HCT116 (cell line): Measurements from ENCODE around the gene OVOL2. TPM values are rescaled to one million over a fixed set of nuclear protein-coding genes. Genes with fewer than 3 reads are reported as not detected.
A peak's percentile ranks its signal among the peaks of the same experiment; 100 is the strongest.

Source experiments
- ATAC-seq: fragments of 200-7000 bp; cut with Tn5 transposase; 2 replicates; pipeline ENCODE4 v1.9.1; 2020; ENCODE audit warnings: mild to moderate bottlenecking, moderate library complexity
- BruUV-seq: library from RNA; stranded (reverse); fragments of 400-500 nt; replicated peaks from 2 replicates; lab custom pipeline; 2021; lab: Mats Ljungman, UMichigan
- CTCF ChIA-PET: fragments of 300-600 bp; sonication (Branson Sonifier 250); formaldehyde crosslinking; loops from one replicate; lab custom pipeline; 2021; ENCODE audit warnings: antibody characterized with exemption; lab: Charles Lee
- POLR2A ChIA-PET: fragments of 300-600, 350-600 bp; sonication (Branson Sonifier 250); formaldehyde crosslinking; loops from one replicate; lab custom pipeline; 2021; ENCODE audit warnings: antibody characterized with exemption; lab: Charles Lee
- RAD21 ChIA-PET, 2 experiments: fragments of 300-600 bp; sonication (Branson Sonifier 250); formaldehyde crosslinking; loops; one replicate each; lab custom pipeline; 2023; ENCODE audit warnings: low total read pairs in 2 of 2; ENCODE audit not compliant: uncharacterized antibody in 2 of 2, unreplicated experiment in 2 of 2, low non-redundant PET in 1 of 2; lab: Charles Lee
- DNase-seq: peaks from one replicate; pipeline ENCODE4 v3.0.0-alpha.2; 2010; ENCODE audit warnings: low read depth, low spot score
- H2AFZ ChIP-seq: fragments of 200-600 bp; shearing (Covaris generic), sonication (generic); 2 replicates; pipeline ENCODE4 v1.6.1; 2017; ENCODE audit warnings: low read depth, mixed run types, mixed read lengths, antibody characterized with exemption, low read length; ENCODE audit not compliant: poor library complexity, severe bottlenecking
- H3K27ac ChIP-seq: 2 replicates; pipeline ENCODE4 v1.5.1; 2012; ENCODE audit warnings: low read depth, low read length
- H3K27me3 ChIP-seq: fragments of 200-600 bp; sonication (generic); 2 replicates; pipeline ENCODE4 v1.6.1; 2016; ENCODE audit warnings: mixed run types, low read length, mixed read lengths; ENCODE audit not compliant: insufficient read depth
- H3K36me3 ChIP-seq, 2 experiments: fragments of 200-500 bp in 1 of 2; fragments of 200-600 bp in 1 of 2; sonication (Bioruptor generic) in 1 of 2; sonication (generic) in 1 of 2; 2 replicates each; pipeline versions ENCODE4 v1.5.1 to v1.6.1; 2014 to 2016; ENCODE audit warnings: low read length in 2 of 2, inconsistent platforms in 1 of 2, mixed read lengths in 1 of 2, mixed run types in 1 of 2; ENCODE audit not compliant: insufficient read depth in 2 of 2, control insufficient read depth in 1 of 2
- H3K4me1 ChIP-seq, 2 experiments: fragments of 200-600 bp in 1 of 2; sonication (generic) in 1 of 2; 2 replicates each; pipeline versions ENCODE4 v1.5.1 to v1.6.1; 2012 to 2017; ENCODE audit warnings: low read length in 2 of 2, inconsistent platforms in 1 of 2, mild to moderate bottlenecking in 1 of 2, mixed read lengths in 1 of 2, mixed run types in 1 of 2, moderate library complexity in 1 of 2; ENCODE audit not compliant: insufficient read depth in 2 of 2, control insufficient read depth in 1 of 2
- H3K4me2 ChIP-seq: fragments of 200-600 bp; sonication (generic); 2 replicates; pipeline ENCODE4 v1.6.1; 2017; ENCODE audit warnings: mixed run types, low read length, mixed read lengths
- H3K4me3 ChIP-seq, 2 experiments: fragments of 200-600 bp in 1 of 2; sonication (generic) in 1 of 2; replicated peaks in 1 of 2; 2 replicates each; pipeline ENCODE4 v1.5.1; 2011 to 2016; ENCODE audit warnings: low read length in 2 of 2, control low read depth in 1 of 2, low read depth in 1 of 2, mild to moderate bottlenecking in 1 of 2, mixed read lengths in 1 of 2, mixed run types in 1 of 2
- H3K79me2 ChIP-seq: fragments of 200-600 bp; sonication (generic); 2 replicates; pipeline ENCODE4 v1.6.1; 2017; ENCODE audit warnings: mild to moderate bottlenecking, mixed run types, low read length, moderate library complexity, mixed read lengths; ENCODE audit not compliant: insufficient read depth
- H3K9ac ChIP-seq: fragments of 200-600 bp; sonication (generic); 2 replicates; pipeline ENCODE4 v1.6.1; 2016; ENCODE audit warnings: low read length, mixed read lengths
- H3K9me2 ChIP-seq: fragments of 200-600 bp; sonication (generic), shearing (Covaris generic); 2 replicates; pipeline ENCODE4 v1.6.1; 2017; ENCODE audit warnings: mixed run types, mild to moderate bottlenecking, moderate library complexity; ENCODE audit not compliant: insufficient read depth
- H3K9me3 ChIP-seq, 2 experiments: fragments of 200-500 bp in 1 of 2; fragments of 200-600 bp in 1 of 2; sonication (Bioruptor generic) in 1 of 2; sonication (generic) in 1 of 2; 2 replicates each; pipeline ENCODE4 v1.6.1; 2014 to 2017; ENCODE audit warnings: low read length in 2 of 2, mixed read lengths in 2 of 2, inconsistent platforms in 1 of 2, low read depth in 1 of 2, mild to moderate bottlenecking in 1 of 2, mixed run types in 1 of 2, moderate library complexity in 1 of 2; ENCODE audit not compliant: control insufficient read depth in 1 of 2, insufficient read depth in 1 of 2
- H4K20me1 ChIP-seq: fragments of 200-600 bp; sonication (generic), shearing (Covaris generic); 2 replicates; pipeline ENCODE4 v1.6.1; 2017; ENCODE audit warnings: mixed run types, mild to moderate bottlenecking, moderate library complexity; ENCODE audit not compliant: insufficient read depth
- CEBPB ChIP-seq: IDR thresholded peaks from 2 replicates; pipeline ENCODE4 v1.6.1; 2012; ENCODE audit warnings: low read depth
- ELF1 ChIP-seq: IDR thresholded peaks from 2 replicates; pipeline ENCODE4 v1.6.1; 2012; ENCODE audit warnings: low read depth, borderline replicate concordance
- EZH2 ChIP-seq: fragments of 200-600 bp; sonication (generic); IDR thresholded peaks from 2 replicates; pipeline ENCODE4 v1.6.1; 2017; ENCODE audit warnings: antibody characterized with exemption, mixed run types
- FOSL1 ChIP-seq: IDR thresholded peaks from 2 replicates; pipeline ENCODE4 v1.6.1; 2012; ENCODE audit warnings: low read depth
- POLR2AphosphoS5 ChIP-seq: IDR thresholded peaks from 2 replicates; pipeline ENCODE4 v1.6.1; 2011; ENCODE audit warnings: mild to moderate bottlenecking, low read depth, low read length, moderate library complexity
- RAD21 ChIP-seq: IDR thresholded peaks from 2 replicates; pipeline ENCODE4 v1.6.1; 2012; ENCODE audit warnings: low read depth, mild to moderate bottlenecking
- SIN3A ChIP-seq: IDR thresholded peaks from 2 replicates; pipeline ENCODE4 v1.6.1; 2012; ENCODE audit warnings: low read depth
- SRF ChIP-seq: IDR thresholded peaks from 2 replicates; pipeline ENCODE4 v1.6.1; 2012; ENCODE audit warnings: low read depth
- TCF7L2 ChIP-seq: IDR thresholded peaks from 2 replicates; pipeline ENCODE4 v1.7.0; 2011; ENCODE audit warnings: borderline replicate concordance, inconsistent platforms; ENCODE audit not compliant: insufficient read depth, insufficient read length; ENCODE audit errors: extremely low read depth
- ZNF274 ChIP-seq: fragments of 200-500 bp; sonication (Bioruptor generic); IDR thresholded peaks from 2 replicates; pipeline ENCODE4 v1.6.1; 2014; ENCODE audit warnings: mild to moderate bottlenecking, low read depth, low read length, inconsistent platforms
- intact Hi-C: fragments of 100-400 bp; cut with micrococcal nuclease; formaldehyde crosslinking; loops from 2 replicates; pipeline ENCODE4 v1.10.0; 2022
- total RNA-seq: library from RNA; stranded (reverse); gene quantifications from one replicate; pipeline ENCODE4 v1.2.1, GENCODE V29; 2021; ENCODE audit not compliant: unreplicated experiment
- TF ChIP-seq, protein P1 (sequence below): IDR thresholded peaks from 2 replicates; pipeline ENCODE4 v1.6.1; 2012
- TF ChIP-seq, protein P2 (sequence below), 3 experiments: fragments of 200-600 bp in 1 of 3; sonication (generic) in 1 of 3; IDR thresholded peaks in 2 of 3; conservative IDR thresholded peaks in 1 of 3; 2 replicates each; pipeline ENCODE4 v1.5.1; 2012 to 2017; ENCODE audit warnings: low read depth in 2 of 3, low read length in 2 of 3, antibody characterized with exemption in 1 of 3, borderline replicate concordance in 1 of 3, control low read depth in 1 of 3, mild to moderate bottlenecking in 1 of 3, mixed read lengths in 1 of 3, mixed run types in 1 of 3, moderate library complexity in 1 of 3; ENCODE audit not compliant: insufficient read depth in 1 of 3
- TF ChIP-seq, protein P3 (sequence below): IDR thresholded peaks from 2 replicates; pipeline ENCODE4 v1.6.1; 2012; ENCODE audit warnings: low read depth

Gene OVOL2
- total RNA-seq, 1 experiment from 2014 or later, result 0.86 TPM

DNA sequence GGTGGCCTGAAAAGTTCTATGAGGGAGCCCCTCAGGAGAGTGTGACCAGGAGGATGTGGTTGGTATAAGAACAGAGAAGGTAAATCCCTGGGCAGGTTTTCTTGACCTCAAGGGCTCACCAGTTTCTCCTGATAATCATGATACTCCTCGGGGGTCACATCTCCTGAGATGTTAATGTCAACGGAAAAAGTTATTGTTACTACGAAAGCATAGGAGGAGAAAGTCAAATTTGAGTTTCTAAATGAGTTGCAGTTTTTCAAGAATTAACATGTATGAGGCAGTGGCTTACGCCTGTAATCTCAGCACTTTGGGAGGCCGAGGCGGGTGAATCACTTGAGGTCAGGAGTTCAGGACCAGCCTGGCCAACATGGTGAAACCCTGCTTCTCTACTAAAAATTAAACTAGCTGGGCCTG is 65.5 kb downstream of the OVOL2 start:
- Histone ChIP-seq H3K4me1 (peaks cover 0 to 6% of the 10 kb centered on the region in 2 experiments; a peak in 2 of 4 replicates), H3K36me3 (peaks cover 8 to 18% of the 10 kb centered on the region in 2 experiments), H3K9ac (no peak overlapping the region), H3K27me3 (no peaks in the 10 kb centered on the region), H3K9me3 (no peaks in the 10 kb centered on the region), H3K9me2 (no peaks in the 10 kb centered on the region), H3K4me2 (no peak overlapping the region), H2AFZ (no peak overlapping the region), H4K20me1 (no peaks in the 10 kb centered on the region), H3K79me2 (peaks cover 18% of the 10 kb centered on the region), H3K4me3 (no peak overlapping the region)
- no peak for DNase-seq
- CTCF ChIA-PET, result no interaction called here
- intact Hi-C loops, result loop anchor here (10.0 kb wide), 2 partner anchors 283 to 457 kb away; partner anchors contain the start of gene BFSP1
- no TSS peak for BruUV-seq
- POLR2A ChIA-PET, result no interaction called here
- RAD21 ChIA-PET, result no interaction called here
- ATAC-seq, result no peak
- no peak for TF ChIP-seq RAD21
- TF ChIP-seq, all 23 proteins: peak for 0
- H3K27ac ChIP-seq, result no peak overlapping the region

DNA sequence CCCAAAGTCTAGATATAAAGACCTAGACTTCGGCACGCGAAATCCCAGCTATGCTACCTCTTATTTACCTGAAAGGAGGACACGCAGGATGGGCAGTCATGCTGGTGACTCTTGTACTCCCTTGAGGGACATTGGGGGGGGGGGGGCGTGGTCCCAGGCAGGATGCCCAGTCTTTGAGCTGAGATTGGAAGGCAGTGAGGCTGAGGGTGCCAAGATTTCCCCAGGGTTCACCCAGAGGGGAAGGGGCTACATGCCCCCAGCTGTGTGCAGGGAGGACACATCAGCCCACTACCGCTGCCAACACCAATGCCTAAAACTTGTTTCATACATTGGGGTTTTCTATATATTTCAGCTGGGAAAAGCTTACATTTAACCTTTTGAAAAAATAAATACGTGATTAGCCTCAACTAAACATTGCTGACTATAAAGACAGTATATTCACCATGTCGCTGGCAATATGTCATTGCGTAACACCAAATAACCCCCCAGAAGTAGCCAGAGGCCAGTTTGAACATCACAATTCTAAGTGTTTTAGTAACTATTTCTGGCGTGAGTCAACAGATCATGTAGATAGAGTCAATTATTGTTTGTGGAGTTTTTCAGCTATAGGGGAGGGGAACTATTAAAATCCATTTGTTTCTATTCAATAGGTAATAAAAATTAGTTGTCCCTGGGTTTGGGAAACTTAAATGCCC is 67.3 kb downstream of the OVOL2 start:
- ChIA-PET POLR2A (interaction anchor here (0.6 kb wide), 1 partner anchor 19 kb away, joined by 5 read pairs; no protein-coding TSS in a partner anchor), CTCF (no interaction called here), RAD21 (no interaction called here)
- intact Hi-C loops, result loop anchor here (10.0 kb wide), 2 partner anchors 284 to 456 kb away; partner anchors contain the start of gene BFSP1
- Histone ChIP-seq H3K27me3 (no peaks in the 10 kb centered on the region), H3K9ac (no peak overlapping the region), H3K9me3 (no peaks in the 10 kb centered on the region), H2AFZ (no peak overlapping the region), H3K27ac (no peak overlapping the region), H3K4me1 (0 out of 4 replicates have a peak, but pooled peaks cover 0 to 3% of the 10 kb centered on the region in 2 experiments), H3K36me3 (peaks cover 8 to 18% of the 10 kb centered on the region in 2 experiments), H3K9me2 (no peaks in the 10 kb centered on the region), H4K20me1 (no peaks in the 10 kb centered on the region), H3K4me3 (no peak overlapping the region), H3K79me2 (peaks cover 34% of the 10 kb centered on the region), H3K4me2 (no peak overlapping the region)
- ATAC-seq (no peak), DNase-seq (no peak)
- BruUV-seq, result TSS peak; percentile 30
- no peak for TF ChIP-seq TCF7L2
- no peak for TF ChIP-seq FOSL1
- TF ChIP-seq ZNF274, result no peak
- TF ChIP-seq CEBPB, result no peak
- TF ChIP-seq, protein P1, sequence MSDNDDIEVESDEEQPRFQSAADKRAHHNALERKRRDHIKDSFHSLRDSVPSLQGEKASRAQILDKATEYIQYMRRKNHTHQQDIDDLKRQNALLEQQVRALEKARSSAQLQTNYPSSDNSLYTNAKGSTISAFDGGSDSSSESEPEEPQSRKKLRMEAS, result no peak
- no peak for TF ChIP-seq ELF1
- TF ChIP-seq, protein P2, sequence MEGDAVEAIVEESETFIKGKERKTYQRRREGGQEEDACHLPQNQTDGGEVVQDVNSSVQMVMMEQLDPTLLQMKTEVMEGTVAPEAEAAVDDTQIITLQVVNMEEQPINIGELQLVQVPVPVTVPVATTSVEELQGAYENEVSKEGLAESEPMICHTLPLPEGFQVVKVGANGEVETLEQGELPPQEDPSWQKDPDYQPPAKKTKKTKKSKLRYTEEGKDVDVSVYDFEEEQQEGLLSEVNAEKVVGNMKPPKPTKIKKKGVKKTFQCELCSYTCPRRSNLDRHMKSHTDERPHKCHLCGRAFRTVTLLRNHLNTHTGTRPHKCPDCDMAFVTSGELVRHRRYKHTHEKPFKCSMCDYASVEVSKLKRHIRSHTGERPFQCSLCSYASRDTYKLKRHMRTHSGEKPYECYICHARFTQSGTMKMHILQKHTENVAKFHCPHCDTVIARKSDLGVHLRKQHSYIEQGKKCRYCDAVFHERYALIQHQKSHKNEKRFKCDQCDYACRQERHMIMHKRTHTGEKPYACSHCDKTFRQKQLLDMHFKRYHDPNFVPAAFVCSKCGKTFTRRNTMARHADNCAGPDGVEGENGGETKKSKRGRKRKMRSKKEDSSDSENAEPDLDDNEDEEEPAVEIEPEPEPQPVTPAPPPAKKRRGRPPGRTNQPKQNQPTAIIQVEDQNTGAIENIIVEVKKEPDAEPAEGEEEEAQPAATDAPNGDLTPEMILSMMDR (IDR thresholded peaks at IDR 0.05 in 2 of 3, conservative IDR thresholded peaks at IDR 0.05 in 1 of 3; ENCODE audit: borderline replicate concordance in 1 of 3, insufficient read depth in 1 of 3, low read depth in 2 of 3, low read length in 2 of 3), result no peak
- no peak for TF ChIP-seq EZH2
- no peak for TF ChIP-seq SIN3A
- TF ChIP-seq, protein P3, sequence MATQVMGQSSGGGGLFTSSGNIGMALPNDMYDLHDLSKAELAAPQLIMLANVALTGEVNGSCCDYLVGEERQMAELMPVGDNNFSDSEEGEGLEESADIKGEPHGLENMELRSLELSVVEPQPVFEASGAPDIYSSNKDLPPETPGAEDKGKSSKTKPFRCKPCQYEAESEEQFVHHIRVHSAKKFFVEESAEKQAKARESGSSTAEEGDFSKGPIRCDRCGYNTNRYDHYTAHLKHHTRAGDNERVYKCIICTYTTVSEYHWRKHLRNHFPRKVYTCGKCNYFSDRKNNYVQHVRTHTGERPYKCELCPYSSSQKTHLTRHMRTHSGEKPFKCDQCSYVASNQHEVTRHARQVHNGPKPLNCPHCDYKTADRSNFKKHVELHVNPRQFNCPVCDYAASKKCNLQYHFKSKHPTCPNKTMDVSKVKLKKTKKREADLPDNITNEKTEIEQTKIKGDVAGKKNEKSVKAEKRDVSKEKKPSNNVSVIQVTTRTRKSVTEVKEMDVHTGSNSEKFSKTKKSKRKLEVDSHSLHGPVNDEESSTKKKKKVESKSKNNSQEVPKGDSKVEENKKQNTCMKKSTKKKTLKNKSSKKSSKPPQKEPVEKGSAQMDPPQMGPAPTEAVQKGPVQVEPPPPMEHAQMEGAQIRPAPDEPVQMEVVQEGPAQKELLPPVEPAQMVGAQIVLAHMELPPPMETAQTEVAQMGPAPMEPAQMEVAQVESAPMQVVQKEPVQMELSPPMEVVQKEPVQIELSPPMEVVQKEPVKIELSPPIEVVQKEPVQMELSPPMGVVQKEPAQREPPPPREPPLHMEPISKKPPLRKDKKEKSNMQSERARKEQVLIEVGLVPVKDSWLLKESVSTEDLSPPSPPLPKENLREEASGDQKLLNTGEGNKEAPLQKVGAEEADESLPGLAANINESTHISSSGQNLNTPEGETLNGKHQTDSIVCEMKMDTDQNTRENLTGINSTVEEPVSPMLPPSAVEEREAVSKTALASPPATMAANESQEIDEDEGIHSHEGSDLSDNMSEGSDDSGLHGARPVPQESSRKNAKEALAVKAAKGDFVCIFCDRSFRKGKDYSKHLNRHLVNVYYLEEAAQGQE, result no peak
- TF ChIP-seq POLR2AphosphoS5, result no peak
- TF ChIP-seq SRF, result no peak
